GM21381 (cell line): ENCODE data around the gene ADD3.

Experiments used
- ATAC-seq: cut with Tn5 transposase; IDR thresholded peaks from one replicate; pipeline ENCODE4 v1.9.1; 2021; ENCODE audit warnings: mild to moderate bottlenecking, moderate library complexity; ENCODE audit not compliant: unreplicated experiment

Gene ADD3

GRCh38 chr10:110149259-110149658 lies 141.5 kb downstream of the ADD3 start:
- no peak for ATAC-seq

GRCh38 chr10:110150046-110150445 lies 142.3 kb downstream of the ADD3 start:
- ATAC-seq = no peak

- ATAC-seq = no peak
Observed at GRCh38 chr10:110150981-110151380, 143.2 kb downstream of the ADD3 start.

GRCh38 chr10:110151467-110151866 lies 143.7 kb downstream of the ADD3 start:
- ATAC-seq = no peak

- no peak for ATAC-seq
Observed at GRCh38 chr10:110151971-110152370, 144.2 kb downstream of the ADD3 start.

GRCh38 chr10:110153396-110153795 lies 145.6 kb downstream of the ADD3 start:
- ATAC-seq = no peak

- no peak for ATAC-seq
Observed at GRCh38 chr10:110156046-110156445, 148.3 kb downstream of the ADD3 start.

- no peak for ATAC-seq
Observed at GRCh38 chr10:110158051-110159005, 150.5 kb downstream of the ADD3 start.

GRCh38 chr10:110160081-110160480 lies 152.3 kb downstream of the ADD3 start:
- ATAC-seq = no peak

- no peak for ATAC-seq
Observed at GRCh38 chr10:110160522-110160921, 152.7 kb downstream of the ADD3 start.

GRCh38 chr10:110162741-110163145 lies 155.0 kb downstream of the ADD3 start:
- no peak for ATAC-seq

- ATAC-seq = no peak
Observed at GRCh38 chr10:110163192-110163773, 155.5 kb downstream of the ADD3 start.

GRCh38 chr10:110163841-110164240 lies 156.1 kb downstream of the ADD3 start:
- no peak for ATAC-seq

- no peak for ATAC-seq
Observed at GRCh38 chr10:110165239-110165638, 157.5 kb downstream of the ADD3 start.

GRCh38 chr10:110167149-110167548 lies 159.4 kb downstream of the ADD3 start:
- ATAC-seq = no peak

- no peak for ATAC-seq
Observed at GRCh38 chr10:110168601-110169481, 161.1 kb downstream of the ADD3 start.

- ATAC-seq = no peak
Observed at GRCh38 chr10:110169586-110169985, 161.8 kb downstream of the ADD3 start.

- no peak for ATAC-seq
Observed at GRCh38 chr10:110170142-110170971, 162.6 kb downstream of the ADD3 start.

GRCh38 chr10:110171032-110171431 lies 163.2 kb downstream of the ADD3 start:
- no peak for ATAC-seq

GRCh38 chr10:110172155-110172554 lies 164.4 kb downstream of the ADD3 start:
- no peak for ATAC-seq
